Measurements from ENCODE around the gene RIN3.
"Not testable (repeated sequence)": the region's sequence is repeated elsewhere in the genome, so short reads cannot be mapped to it uniquely, and the experiment has no call there.

Gene RIN3

GRCh38 chr14:92679246-92679645 lies 165.7 kb downstream of the RIN3 start:
- FAIRE-seq (no peak), DNase-seq (ENCODE audit: insufficient read length, low spot score) (no peak)
- no peak for TF ChIP-seq CTCF (IDR thresholded peaks at IDR 0.05; ENCODE audit: insufficient read depth, missing control alignments)

GRCh38 chr14:92680330-92680729 lies 166.7 kb downstream of the RIN3 start:
- FAIRE-seq; DNase-seq (ENCODE audit: insufficient read length, low spot score): not testable (repeated sequence)

- TF ChIP-seq CTCF (IDR thresholded peaks at IDR 0.05; ENCODE audit: insufficient read depth, missing control alignments) = peak; percentile 87
- DNase-seq (ENCODE audit: insufficient read length, low spot score) = peak; percentile 77
- FAIRE-seq = no peak
These were observed 167.4 kb downstream of the RIN3 start for GRCh38 chr14:92680781-92681650.

GRCh38 chr14:92683041-92683440 lies 169.5 kb downstream of the RIN3 start:
- TF ChIP-seq CTCF (IDR thresholded peaks at IDR 0.05; ENCODE audit: insufficient read depth, missing control alignments) = no peak
- no peak for FAIRE-seq
- DNase-seq (ENCODE audit: insufficient read length, low spot score) = no peak

- FAIRE-seq (no peak), DNase-seq (ENCODE audit: insufficient read length, low spot score) (no peak)
- no peak for TF ChIP-seq CTCF (IDR thresholded peaks at IDR 0.05; ENCODE audit: insufficient read depth, missing control alignments)
These were observed 171.4 kb downstream of the RIN3 start for GRCh38 chr14:92684801-92685560.

- DNase-seq (ENCODE audit: insufficient read length, low spot score) (no peak), FAIRE-seq (no peak)
- TF ChIP-seq CTCF (IDR thresholded peaks at IDR 0.05; ENCODE audit: insufficient read depth, missing control alignments) = no peak
These were observed 172.3 kb downstream of the RIN3 start for GRCh38 chr14:92685784-92686355.

- TF ChIP-seq CTCF (IDR thresholded peaks at IDR 0.05; ENCODE audit: insufficient read depth, missing control alignments) = no peak
- no peak for FAIRE-seq
These were observed 172.9 kb downstream of the RIN3 start for GRCh38 chr14:92686411-92686899.

More at GRCh38 chr14:92686411-92686899, 172.9 kb downstream of the RIN3 start:
- no peak for DNase-seq (ENCODE audit: insufficient read length, low spot score)

Measured in D721Med (cell line).